GM12878 (cell line): ENCODE data around the gene TBCD. TPM values are rescaled to one million over a fixed set of nuclear protein-coding genes. Genes with fewer than 3 reads are reported as not detected.

Experiments
- ATAC-seq: fragments of 200-7000 bp; cut with Tn5 transposase; 3 replicates; pipeline ENCODE4 v1.9.1; 2020; ENCODE audit warnings: mild to moderate bottlenecking, moderate library complexity
- BruUV-seq: library from RNA; stranded (reverse); fragments of 400-500 nt; replicated peaks from 2 replicates; lab custom pipeline; 2021; lab: Mats Ljungman, UMichigan
- CTCF ChIA-PET: fragments of 300-600 bp; sonication (Branson Sonifier 250); formaldehyde crosslinking; extraction: SDS; loops from one replicate; lab custom pipeline; 2021; ENCODE audit warnings: inconsistent platforms; lab: Yijun Ruan, JAX
- POLR2A ChIA-PET: fragments of 350-600 bp; formaldehyde crosslinking; extraction: SDS; loops from one replicate; lab custom pipeline; 2021; ENCODE audit warnings: inconsistent platforms; lab: Charles Lee
- RAD21 ChIA-PET: fragments of 300-600 bp; sonication (Branson Sonifier 250); formaldehyde crosslinking; loops from one replicate; lab custom pipeline; 2023; ENCODE audit warnings: antibody characterized with exemption; ENCODE audit not compliant: unreplicated experiment; lab: Charles Lee
- SMC1A ChIA-PET: fragments of 300-600 bp; sonication (Branson Sonifier 250); formaldehyde crosslinking; loops from one replicate; lab custom pipeline; 2023; ENCODE audit not compliant: unreplicated experiment, uncharacterized antibody; lab: Charles Lee
- DNase-seq: peaks from one replicate; pipeline ENCODE4 v3.0.0-alpha.2; 2011; ENCODE audit warnings: low read depth, low spot score
- FAIRE-seq: peaks from 3 replicates; lab custom pipeline; 2011; peaks lifted over from hg19 to GRCh38; lab: Jason Lieb, UNC
- H2AFZ ChIP-seq: 2 replicates; pipeline ENCODE4 v1.6.0; 2011; ENCODE audit warnings: low read depth, low read length, control low read depth; ENCODE audit not compliant: control insufficient read depth
- H3K27ac ChIP-seq: 2 replicates; pipeline ENCODE4 v1.5.1; 2011; ENCODE audit warnings: control low read depth; ENCODE audit not compliant: control insufficient read depth, insufficient read depth
- H3K27me3 ChIP-seq, 2 experiments: replicated peaks in 1 of 2; 2 replicates each; pipeline versions ENCODE4 v1.6.0 to v1.6.1; 2011; ENCODE audit warnings: low read length in 1 of 2; ENCODE audit not compliant: control insufficient read depth in 2 of 2, insufficient read depth in 2 of 2
- H3K36me3 ChIP-seq, 2 experiments: 2 replicates each; pipeline ENCODE4 v1.5.1; 2011; ENCODE audit warnings: low read length in 1 of 2; ENCODE audit not compliant: control insufficient read depth in 2 of 2, insufficient read depth in 2 of 2
- H3K4me1 ChIP-seq: 2 replicates; pipeline ENCODE4 v1.6.1; 2011; ENCODE audit warnings: mild to moderate bottlenecking, low read length, moderate library complexity, mixed read lengths; ENCODE audit not compliant: control insufficient read depth, insufficient read depth
- H3K4me2 ChIP-seq: 2 replicates; pipeline ENCODE4 v1.6.0; 2011; ENCODE audit warnings: control low read depth; ENCODE audit not compliant: control insufficient read depth, insufficient read depth
- H3K4me3 ChIP-seq: fragments of 200-600 bp; sonication (generic); 2 replicates; pipeline ENCODE4 v1.5.1; 2016
- H3K79me2 ChIP-seq: 2 replicates; pipeline ENCODE4 v1.6.0; 2011; ENCODE audit warnings: low read length; ENCODE audit not compliant: control insufficient read depth, insufficient read depth
- H3K9ac ChIP-seq: 2 replicates; pipeline ENCODE4 v1.8.0; 2011; ENCODE audit warnings: low read length, control low read depth, mixed read lengths; ENCODE audit not compliant: control insufficient read depth, insufficient read depth
- H3K9me3 ChIP-seq: replicated peaks from 3 replicates; pipeline ENCODE4 v1.5.1; 2011; ENCODE audit warnings: mild to moderate bottlenecking, low read length; ENCODE audit not compliant: control insufficient read depth, insufficient read depth
- H4K20me1 ChIP-seq: 2 replicates; pipeline ENCODE4 v1.6.0; 2011; ENCODE audit not compliant: control insufficient read depth, insufficient read depth
- CREB1 ChIP-seq: IDR thresholded peaks from 2 replicates; pipeline ENCODE4 v1.6.1; 2012; ENCODE audit warnings: low read depth, mild to moderate bottlenecking, inconsistent platforms
- POLR2AphosphoS2 ChIP-seq: IDR thresholded peaks from 2 replicates; pipeline ENCODE4 v1.6.1; 2011; ENCODE audit warnings: low read depth, mild to moderate bottlenecking, low read length, improper control_type of control experiment, moderate library complexity
- SMARCA5 ChIP-seq: fragments of 450-650 bp; IDR thresholded peaks from 2 replicates; pipeline ENCODE4 v1.6.1; 2017; ENCODE audit warnings: mild to moderate bottlenecking
- WGBS: methylation state at CpG from one replicate; pipeline ENCODE4 v1.1.6; 2016; ENCODE audit warnings: low lambda C conversion rate; ENCODE audit not compliant: insufficient replicate concordance, insufficient coverage; ENCODE audit errors: missing lambda C conversion rate; 5-methylcytosine and 5-hydroxymethylcytosine counted together
- in situ Hi-C: fragments of 300-500 bp; cut with MboI; formaldehyde crosslinking; loops from 9 replicates; pipeline ENCODE4 v1.14.3; 2018; ENCODE audit warnings: mixed read lengths
- intact Hi-C: fragments of 100-400 bp; cut with micrococcal nuclease; formaldehyde crosslinking; loops from one replicate; pipeline ENCODE4 v1.14.2; 2022; ENCODE audit not compliant: unreplicated experiment
- polyA plus RNA-seq, 11 experiments: library from polyadenylated mRNA; depleted of rRNA in 4 of 11; unstranded in 6 of 11; stranded (reverse) in 5 of 11; fragments of >200 nt; fragmentation: Nextera tagmentation in 4 of 11; fragmentation: Illumina TruSeq in 1 of 11; extraction: Ambion mirVana in 4 of 11; extraction: Trizol in 1 of 11; gene quantifications; 1 replicate in 1 of 11; 2 replicates in 10 of 11; pipeline versions ENCODE4 v1.2.1 to v1.2.3, GENCODE V29; 2011 to 2016; ENCODE audit warnings: inconsistent platforms in 2 of 11, missing spikeins in 2 of 11, low read depth in 1 of 11
- total RNA-seq, 4 experiments: library from RNA; depleted of rRNA in 3 of 4; stranded (reverse); fragments of >200 nt in 3 of 4; fragmentation: Illumina TruSeq in 1 of 4; extraction: Trizol in 1 of 4; gene quantifications; 2 replicates each; pipeline versions ENCODE4 v1.2.1 to v1.2.3, GENCODE V29; 2013 to 2021

TBCD gene
- total and polyA plus RNA-seq, 10 of the 15 experiments (the other 5 are each of a cell fraction or from before 2014, with no cell fraction given), result 10.3 to 114 (median 52.4) TPM

GRCh38 chr17:82871776-82872561 is 120.1 kb downstream of the TBCD start:
- 0 out of 2 replicates have a peak, but pooled peaks have one; percentile 2 for TF ChIP-seq SMARCA5
- no peak for TF ChIP-seq CREB1
- no peak for TF ChIP-seq POLR2AphosphoS2
- Histone ChIP-seq H3K36me3 (peaks cover 14 to 24% of the 10 kb centered on the region in 2 experiments; a peak in 3 of 4 replicates), H3K27ac (peak overlapping the region; percentile 91), H3K9me3 (no peaks in the 10 kb centered on the region), H4K20me1 (no peaks in the 10 kb centered on the region), H3K79me2 (peaks cover 55% of the 10 kb centered on the region), H3K27me3 (no peaks in the 10 kb centered on the region), H3K9ac (peak overlapping the region; percentile 50; the same call in 1 of the 2 replicates), H2AFZ (peak overlapping the region; percentile 43; the same call in 1 of the 2 replicates), H3K4me1 (peaks cover 51% of the 10 kb centered on the region), H3K4me2 (peak overlapping the region; percentile 88), H3K4me3 (no peak overlapping the region)
- ChIA-PET CTCF (interaction anchor here (0.9 to 3.1 kb wide), 7 partner anchors 11 to 91 kb away, joined by 3 to 13 read pairs (median 5); no protein-coding TSS in a partner anchor), SMC1A (interaction anchor here (0.7 to 1.6 kb wide), 9 partner anchors 8 to 331 kb away, joined by 3 to 15 read pairs (median 3); no protein-coding TSS in a partner anchor), POLR2A (interaction anchor here (0.9 to 2.8 kb wide), 4 partner anchors 8 to 14 kb away, joined by 3 to 17 read pairs (median 6); no protein-coding TSS in a partner anchor), RAD21 (interaction anchor here (1.1 to 3.1 kb wide), 3 partner anchors 12 to 90 kb away, joined by 4 to 30 read pairs (median 13); no protein-coding TSS in a partner anchor)
- DNase-seq (no peak), ATAC-seq (no peak), FAIRE-seq (no peak)
- no TSS peak for BruUV-seq
- intact Hi-C loops (no loop called here), in situ Hi-C loops (no loop called here)
- WGBS, result 89% methylated on average over 39 of the region's 41 CpGs
